GM12873 (cell line): ENCODE results near the gene DNAJC1.

Source experiments
- TF ChIP-seq, protein P1 (sequence below): IDR thresholded peaks from 2 replicates; pipeline ENCODE4 v1.5.1; 2012; ENCODE audit warnings: low read depth, mild to moderate bottlenecking, moderate library complexity, low read length, control low read depth; ENCODE audit not compliant: insufficient read depth; ENCODE audit errors: missing control alignments

The DNAJC1 gene

GRCh38 chr10:22017283-22018020, 13.9 kb upstream of the DNAJC1 start:
- TF ChIP-seq, protein P1, sequence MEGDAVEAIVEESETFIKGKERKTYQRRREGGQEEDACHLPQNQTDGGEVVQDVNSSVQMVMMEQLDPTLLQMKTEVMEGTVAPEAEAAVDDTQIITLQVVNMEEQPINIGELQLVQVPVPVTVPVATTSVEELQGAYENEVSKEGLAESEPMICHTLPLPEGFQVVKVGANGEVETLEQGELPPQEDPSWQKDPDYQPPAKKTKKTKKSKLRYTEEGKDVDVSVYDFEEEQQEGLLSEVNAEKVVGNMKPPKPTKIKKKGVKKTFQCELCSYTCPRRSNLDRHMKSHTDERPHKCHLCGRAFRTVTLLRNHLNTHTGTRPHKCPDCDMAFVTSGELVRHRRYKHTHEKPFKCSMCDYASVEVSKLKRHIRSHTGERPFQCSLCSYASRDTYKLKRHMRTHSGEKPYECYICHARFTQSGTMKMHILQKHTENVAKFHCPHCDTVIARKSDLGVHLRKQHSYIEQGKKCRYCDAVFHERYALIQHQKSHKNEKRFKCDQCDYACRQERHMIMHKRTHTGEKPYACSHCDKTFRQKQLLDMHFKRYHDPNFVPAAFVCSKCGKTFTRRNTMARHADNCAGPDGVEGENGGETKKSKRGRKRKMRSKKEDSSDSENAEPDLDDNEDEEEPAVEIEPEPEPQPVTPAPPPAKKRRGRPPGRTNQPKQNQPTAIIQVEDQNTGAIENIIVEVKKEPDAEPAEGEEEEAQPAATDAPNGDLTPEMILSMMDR, result no peak

- TF ChIP-seq, protein P1, result no peak
These were observed 12.6 kb upstream of the DNAJC1 start for GRCh38 chr10:22016046-22016705.

DNA sequence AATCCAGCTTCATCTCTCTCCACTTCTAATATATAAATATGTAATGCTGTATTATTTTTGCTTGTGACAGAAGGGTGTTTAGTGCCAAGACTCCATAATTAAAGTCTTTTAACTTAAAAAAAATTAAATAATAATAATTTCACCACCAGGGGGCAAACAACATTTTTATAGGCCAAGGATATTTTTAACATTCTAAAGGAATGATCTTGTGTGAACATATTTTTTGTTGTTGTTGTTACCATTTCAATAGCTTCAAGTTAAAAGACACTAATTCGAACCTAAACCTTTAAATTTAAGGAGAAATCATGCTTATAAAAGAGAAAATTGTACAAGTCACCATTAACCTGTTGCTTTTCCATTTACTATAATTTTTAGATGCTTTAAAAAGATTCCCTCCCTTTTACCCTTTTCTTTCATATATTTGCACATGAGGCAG, 7.5 kb upstream of the DNAJC1 start:
- TF ChIP-seq, protein P1, result peak; percentile 10

GRCh38 chr10:22010539-22010938, 7.0 kb upstream of the DNAJC1 start:
- TF ChIP-seq, protein P1, result no peak

GRCh38 chr10:22006379-22006884, 2.9 kb upstream of the DNAJC1 start:
- TF ChIP-seq, protein P1, result no peak

- TF ChIP-seq, protein P1, result no peak
These were observed 2.2 kb upstream of the DNAJC1 start for GRCh38 chr10:22005763-22006162.

DNA sequence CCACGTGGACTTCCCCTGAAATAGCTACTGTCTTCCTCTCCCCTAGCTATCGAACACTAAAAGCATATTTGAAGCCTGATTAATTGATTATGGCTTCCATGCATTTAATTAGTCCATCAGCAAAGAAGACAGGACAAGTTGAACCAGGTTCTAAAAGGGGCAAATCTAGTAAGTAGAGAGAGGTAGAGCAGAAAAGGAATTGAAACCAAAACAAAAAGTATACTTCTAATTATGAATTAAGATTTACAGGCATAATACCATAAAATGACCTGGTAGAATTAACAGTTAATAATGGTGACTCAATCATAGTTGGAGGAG, 393 bp upstream of the DNAJC1 start:
- TF ChIP-seq, protein P1, result peak; percentile 20
